ENCODE data around the gene CCT5.

CCT5 gene

GRCh38 chr5:10297646-10298204 is 47.6 kb downstream of the CCT5 start:
- no peak for DNase-seq (ENCODE audit: low read depth)
- TF ChIP-seq, protein P1, sequence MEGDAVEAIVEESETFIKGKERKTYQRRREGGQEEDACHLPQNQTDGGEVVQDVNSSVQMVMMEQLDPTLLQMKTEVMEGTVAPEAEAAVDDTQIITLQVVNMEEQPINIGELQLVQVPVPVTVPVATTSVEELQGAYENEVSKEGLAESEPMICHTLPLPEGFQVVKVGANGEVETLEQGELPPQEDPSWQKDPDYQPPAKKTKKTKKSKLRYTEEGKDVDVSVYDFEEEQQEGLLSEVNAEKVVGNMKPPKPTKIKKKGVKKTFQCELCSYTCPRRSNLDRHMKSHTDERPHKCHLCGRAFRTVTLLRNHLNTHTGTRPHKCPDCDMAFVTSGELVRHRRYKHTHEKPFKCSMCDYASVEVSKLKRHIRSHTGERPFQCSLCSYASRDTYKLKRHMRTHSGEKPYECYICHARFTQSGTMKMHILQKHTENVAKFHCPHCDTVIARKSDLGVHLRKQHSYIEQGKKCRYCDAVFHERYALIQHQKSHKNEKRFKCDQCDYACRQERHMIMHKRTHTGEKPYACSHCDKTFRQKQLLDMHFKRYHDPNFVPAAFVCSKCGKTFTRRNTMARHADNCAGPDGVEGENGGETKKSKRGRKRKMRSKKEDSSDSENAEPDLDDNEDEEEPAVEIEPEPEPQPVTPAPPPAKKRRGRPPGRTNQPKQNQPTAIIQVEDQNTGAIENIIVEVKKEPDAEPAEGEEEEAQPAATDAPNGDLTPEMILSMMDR (conservative IDR thresholded peaks at IDR 0.05; ENCODE audit: control insufficient read depth, insufficient read depth, low read depth, low read length) = no peak
- no peak overlapping the region for H3K4me3 ChIP-seq (ENCODE audit: control insufficient read depth, low read depth, low read length)

DNA sequence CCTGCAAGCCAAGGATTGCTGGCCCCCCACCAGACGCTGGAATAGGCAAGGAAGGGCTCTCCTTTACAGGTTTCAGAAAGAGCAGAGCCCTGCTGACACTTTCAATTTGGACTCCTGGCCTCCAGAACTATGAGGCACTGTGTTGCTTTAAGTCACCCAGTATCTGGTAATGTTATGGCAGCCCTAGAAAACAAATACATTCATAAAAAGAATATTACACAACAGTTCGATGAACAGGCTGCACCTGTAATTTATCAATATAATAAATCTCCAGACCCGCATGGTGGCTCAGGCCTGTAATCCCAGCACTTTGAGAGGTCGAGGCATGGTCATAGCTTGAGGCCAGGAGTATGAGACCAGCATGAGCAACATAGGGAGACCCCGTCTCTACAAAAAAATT is 50.2 kb downstream of the CCT5 start:
- DNase-seq (ENCODE audit: low read depth) = no peak
- H3K4me3 ChIP-seq (ENCODE audit: control insufficient read depth, low read depth, low read length) = no peak overlapping the region
- TF ChIP-seq, protein P1 (conservative IDR thresholded peaks at IDR 0.05; ENCODE audit: control insufficient read depth, insufficient read depth, low read depth, low read length) = no peak

DNA sequence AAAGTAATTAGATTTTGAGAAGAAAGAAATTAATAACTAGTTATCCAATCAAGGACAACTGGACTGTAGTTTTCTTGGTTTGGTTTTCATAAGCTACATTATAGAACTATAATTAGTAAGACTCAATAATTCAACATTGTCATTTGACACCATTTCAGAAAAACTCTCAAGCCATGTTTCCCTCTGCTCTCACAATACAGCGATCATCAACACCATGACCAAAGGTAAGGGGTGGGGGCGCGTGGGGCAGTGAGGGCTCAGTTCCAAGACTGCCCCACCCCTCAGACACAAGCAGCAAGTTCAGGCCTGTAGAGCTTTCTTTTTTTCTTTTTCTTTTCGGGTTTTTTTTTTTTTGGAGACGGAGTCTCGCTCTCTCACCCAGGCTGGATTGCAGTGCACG is 51.2 kb downstream of the CCT5 start:
- DNase-seq (ENCODE audit: low read depth) = no peak
- TF ChIP-seq, protein P1 (conservative IDR thresholded peaks at IDR 0.05; ENCODE audit: control insufficient read depth, insufficient read depth, low read depth, low read length) = no peak

GRCh38 chr5:10301842-10302610 is 51.9 kb downstream of the CCT5 start:
- DNase-seq (ENCODE audit: low read depth) = no peak
- H3K4me3 ChIP-seq (ENCODE audit: control insufficient read depth, low read depth, low read length) = no peak overlapping the region
- TF ChIP-seq, protein P1 (conservative IDR thresholded peaks at IDR 0.05; ENCODE audit: control insufficient read depth, insufficient read depth, low read depth, low read length) = no peak

More for the DNA sequence above, 51.2 kb downstream of the CCT5 start:
- no peak overlapping the region for H3K4me3 ChIP-seq (ENCODE audit: control insufficient read depth, low read depth, low read length)

DNA sequence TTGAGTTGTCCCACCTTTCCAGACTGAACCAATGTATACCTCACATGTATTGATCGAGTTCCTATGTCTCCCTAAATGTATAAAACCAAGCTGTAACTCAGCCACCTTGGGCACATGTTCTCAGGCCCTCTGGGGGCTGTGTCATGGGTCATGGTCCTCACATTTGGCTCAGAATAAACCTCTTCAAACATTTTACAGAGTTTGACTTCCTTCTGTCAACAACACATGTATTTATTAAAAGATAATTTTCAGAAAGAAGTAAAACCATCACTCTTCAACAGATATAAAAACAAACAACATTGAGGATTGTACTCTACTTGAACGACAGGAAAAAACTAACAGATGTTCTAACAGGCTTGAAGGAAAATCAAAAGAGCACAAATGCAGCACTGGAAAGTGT is 53.1 kb downstream of the CCT5 start:
- TF ChIP-seq, protein P1 (conservative IDR thresholded peaks at IDR 0.05; ENCODE audit: control insufficient read depth, insufficient read depth, low read depth, low read length) = no peak
- no peak for DNase-seq (ENCODE audit: low read depth)
- no peak overlapping the region for H3K4me3 ChIP-seq (ENCODE audit: control insufficient read depth, low read depth, low read length)

DNA sequence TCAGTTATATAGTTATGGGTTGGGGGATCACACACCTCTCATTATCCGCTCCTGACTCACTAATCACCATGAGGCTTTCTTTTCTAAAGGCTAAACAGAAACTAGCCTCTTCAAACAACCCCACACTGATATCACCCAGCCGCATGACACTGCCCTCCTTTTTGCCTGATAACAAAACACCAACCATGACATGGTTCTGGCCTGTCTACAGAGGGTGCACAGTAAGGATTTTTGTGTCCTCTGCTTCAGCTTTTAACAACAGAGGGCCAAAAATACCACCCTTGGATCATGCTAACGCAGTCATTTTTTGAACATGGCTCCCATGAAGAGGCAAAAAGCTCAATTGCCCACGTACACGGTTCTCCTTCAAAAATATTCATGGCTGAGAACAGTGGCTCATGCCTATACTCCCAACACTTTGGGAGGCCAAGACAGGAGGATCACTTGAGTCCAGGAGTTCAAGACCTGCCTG is 53.7 kb downstream of the CCT5 start:
- no peak for DNase-seq (ENCODE audit: low read depth)
- TF ChIP-seq, protein P1 (conservative IDR thresholded peaks at IDR 0.05; ENCODE audit: control insufficient read depth, insufficient read depth, low read depth, low read length) = no peak

More for the DNA sequence above, 53.7 kb downstream of the CCT5 start:
- H3K4me3 ChIP-seq (ENCODE audit: control insufficient read depth, low read depth, low read length) = no peak overlapping the region
